Body of pancreas (tissue), 4 donors: Measurements from ENCODE around the gene ARIH1.

Experiments
- CTCF ChIP-seq, 7 experiments: fragments of 450-650 bp in 4 of 7; fragments of 200-600 bp in 3 of 7; sonication (generic) in 3 of 7; IDR thresholded peaks; one replicate each; pipeline ENCODE4 v1.5.1; 2016 to 2019; ENCODE audit warnings: antibody characterized with exemption in 7 of 7
- POLR2A ChIP-seq, 3 donors: fragments of 450-650 bp; IDR thresholded peaks; one replicate each; pipeline ENCODE4 v1.6.1; 2016; ENCODE audit warnings: antibody characterized with exemption in 3 of 3, mild to moderate bottlenecking in 2 of 3

GRCh38 chr15:72468103-72468502 lies 6.0 kb upstream of the ARIH1 start:
- no peak for TF ChIP-seq CTCF (IDR thresholded peaks at IDR 0.05)
- no peak for TF ChIP-seq POLR2A (IDR thresholded peaks at IDR 0.05)
